Stimulated activated CD8-positive, alpha-beta memory T cell treated with anti-CD3 and anti-CD28 coated beads, Interleukin-4, amount 100 ng/mL, for 1 hour (primary cell): ENCODE results near the gene CAMTA1.

ENCODE experiments used
- DNase-seq, 2 donors: peaks; one replicate each; pipeline ENCODE4 v3.0.0-alpha.2; 2020; ENCODE audit warnings: low read depth in 2 of 2, low spot score in 1 of 2

The CAMTA1 gene

DNA sequence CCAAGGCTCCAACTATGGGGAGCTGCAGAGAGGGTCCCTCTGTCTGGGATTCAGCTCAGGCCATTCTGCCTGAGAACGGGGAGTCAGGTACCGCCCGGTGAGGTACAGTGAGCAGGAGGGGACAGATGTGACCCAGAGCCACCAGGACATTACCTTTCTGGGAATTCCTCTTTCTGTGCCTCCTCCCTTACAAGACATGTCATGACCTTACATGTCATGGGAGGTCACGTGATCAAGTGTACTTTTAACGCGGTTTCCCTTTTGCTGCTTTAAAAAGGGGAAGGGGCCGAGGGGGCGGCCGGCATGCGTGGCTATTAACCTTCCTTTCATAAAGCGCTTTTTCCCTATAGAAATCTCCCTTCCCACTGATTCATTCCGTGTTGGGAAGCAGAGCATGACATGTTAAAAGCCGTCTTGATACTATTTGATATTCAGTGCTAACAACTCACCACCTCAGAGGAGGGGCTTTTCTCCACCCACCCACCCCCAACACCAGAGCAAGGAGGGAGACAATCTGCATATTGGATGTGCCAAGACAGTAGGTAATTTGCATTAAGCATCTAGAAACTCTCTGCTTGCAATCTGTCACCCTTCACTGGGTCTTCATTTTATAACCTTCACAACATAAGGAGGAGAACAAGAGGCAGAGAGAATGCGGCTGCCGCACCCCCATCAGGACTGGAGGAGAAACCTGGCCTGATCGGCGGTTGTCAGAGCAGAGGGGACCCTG is 872.2 kb downstream of the CAMTA1 start:
- no peak for DNase-seq

GRCh38 chr1:7658099-7658498 is 872.8 kb downstream of the CAMTA1 start:
- no peak for DNase-seq

DNA sequence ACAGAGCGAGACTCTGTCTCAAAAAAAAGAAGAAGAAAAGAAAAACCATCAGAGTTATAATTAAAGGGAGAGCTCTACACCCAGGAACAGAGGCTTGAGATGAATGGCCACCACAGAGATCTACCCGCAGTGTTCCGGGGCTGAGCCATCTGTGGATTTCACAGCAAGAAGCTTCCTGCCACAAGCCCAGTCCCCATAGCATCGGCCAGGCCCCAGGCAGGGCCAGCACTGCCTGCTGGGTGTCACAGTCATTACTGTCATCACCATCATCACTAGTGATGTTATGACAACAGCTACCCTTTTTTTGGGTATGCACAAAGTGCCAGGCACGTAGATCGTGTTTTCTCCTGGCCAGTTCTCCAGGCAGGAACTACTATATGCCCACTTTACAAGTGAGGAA is 874.3 kb downstream of the CAMTA1 start:
- no peak for DNase-seq

- DNase-seq, result no peak
Observed at GRCh38 chr1:7663451-7664146, 878.3 kb downstream of the CAMTA1 start.

DNA sequence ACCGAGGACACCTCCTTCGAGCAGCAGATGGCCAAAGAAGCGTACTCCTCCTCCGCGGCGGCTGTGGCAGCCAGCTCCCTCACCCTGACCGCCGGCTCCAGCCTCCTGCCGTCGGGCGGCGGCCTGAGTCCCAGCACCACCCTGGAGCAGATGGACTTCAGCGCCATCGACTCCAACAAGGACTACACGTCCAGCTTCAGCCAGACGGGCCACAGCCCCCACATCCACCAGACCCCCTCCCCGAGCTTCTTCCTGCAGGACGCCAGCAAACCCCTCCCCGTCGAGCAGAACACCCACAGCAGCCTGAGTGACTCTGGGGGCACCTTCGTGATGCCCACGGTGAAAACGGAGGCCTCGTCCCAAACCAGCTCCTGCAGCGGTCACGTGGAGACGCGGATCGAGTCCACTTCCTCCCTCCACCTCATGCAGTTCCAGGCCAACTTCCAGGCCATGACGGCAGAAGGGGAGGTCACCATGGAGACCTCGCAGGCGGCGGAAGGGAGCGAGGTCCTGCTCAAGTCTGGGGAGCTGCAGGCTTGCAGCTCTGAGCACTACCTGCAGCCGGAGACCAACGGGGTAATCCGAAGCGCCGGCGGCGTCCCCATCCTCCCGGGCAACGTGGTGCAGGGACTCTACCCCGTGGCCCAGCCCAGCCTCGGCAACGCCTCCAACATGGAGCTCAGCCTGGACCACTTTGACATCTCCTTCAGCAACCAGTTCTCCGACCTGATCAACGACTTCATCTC is 879.1 kb downstream of the CAMTA1 start:
- no peak for DNase-seq

GRCh38 chr1:7664893-7665250 is 879.6 kb downstream of the CAMTA1 start:
- DNase-seq, result no peak

GRCh38 chr1:7666249-7666648 is 881.0 kb downstream of the CAMTA1 start:
- DNase-seq, result no peak

DNA sequence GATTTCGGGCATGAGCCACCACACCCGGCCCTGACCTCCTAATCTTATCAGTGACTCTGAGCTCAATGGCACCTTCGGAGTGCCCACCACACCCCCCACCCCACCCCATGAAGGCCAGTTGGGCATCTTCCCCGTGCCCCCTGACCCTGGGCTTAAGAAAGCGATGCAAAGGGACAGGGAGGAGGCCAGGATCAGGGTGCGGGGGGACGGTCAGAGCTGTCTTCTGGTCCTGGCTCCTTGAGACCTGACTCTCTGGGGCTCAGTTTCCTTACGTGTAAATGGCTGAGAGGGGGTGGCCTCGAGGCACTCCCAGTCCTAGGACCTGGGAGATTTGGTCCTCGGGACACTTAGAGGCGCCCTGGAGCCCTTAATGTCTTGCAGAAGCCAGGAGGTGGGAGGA is 881.9 kb downstream of the CAMTA1 start:
- DNase-seq, result no peak

DNA sequence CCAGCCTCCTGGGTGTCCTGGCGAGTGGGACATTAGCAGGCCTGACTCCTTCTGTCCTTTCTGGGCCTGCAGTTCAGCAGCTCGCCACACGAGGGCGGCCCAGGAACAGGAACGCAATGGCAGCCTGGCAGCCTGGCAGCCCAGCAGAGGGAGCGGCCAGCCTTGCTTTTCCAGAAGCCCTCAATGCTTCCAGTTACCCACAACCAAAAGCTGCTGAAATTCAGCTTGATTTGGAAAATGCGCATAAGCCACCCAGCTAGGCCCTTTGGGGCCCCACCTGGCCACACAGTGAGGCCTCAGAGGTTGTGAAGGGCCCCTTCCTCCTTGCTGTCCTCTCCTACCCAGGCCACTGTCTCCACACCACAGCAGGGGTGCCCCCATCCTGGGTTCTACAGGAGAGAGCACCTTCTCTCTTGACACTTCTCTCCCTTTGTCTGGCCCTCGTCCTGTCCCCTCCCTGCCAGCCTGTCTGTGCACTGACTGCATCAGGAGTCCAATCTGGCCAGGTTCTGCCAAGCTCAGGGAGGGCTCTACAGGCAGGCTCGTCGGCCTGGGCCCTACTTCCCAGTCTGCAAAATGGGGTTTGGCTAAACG is 882.5 kb downstream of the CAMTA1 start:
- peak; percentile 62 to 72 for DNase-seq

GRCh38 chr1:7669559-7670311 is 884.5 kb downstream of the CAMTA1 start:
- peak; percentile 23 to 27 for DNase-seq

- DNase-seq, result no peak
Observed at GRCh38 chr1:7670334-7671145, 885.3 kb downstream of the CAMTA1 start.

DNA sequence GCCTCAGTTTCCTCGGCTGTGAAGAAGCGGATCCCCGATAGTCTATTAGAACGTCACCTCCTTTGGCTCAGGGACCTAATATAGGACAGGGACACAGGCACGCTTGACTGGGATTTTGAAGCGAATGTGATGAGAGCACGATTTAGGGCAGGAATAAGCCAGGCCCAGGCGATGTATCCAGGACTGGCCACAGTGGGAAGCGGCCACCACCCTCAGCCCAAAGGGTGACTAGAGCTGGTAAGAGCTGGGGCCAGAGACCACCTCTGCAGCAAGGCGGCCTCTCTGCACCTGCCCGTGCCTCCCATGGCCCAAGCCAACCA is 885.9 kb downstream of the CAMTA1 start:
- no peak for DNase-seq

DNA sequence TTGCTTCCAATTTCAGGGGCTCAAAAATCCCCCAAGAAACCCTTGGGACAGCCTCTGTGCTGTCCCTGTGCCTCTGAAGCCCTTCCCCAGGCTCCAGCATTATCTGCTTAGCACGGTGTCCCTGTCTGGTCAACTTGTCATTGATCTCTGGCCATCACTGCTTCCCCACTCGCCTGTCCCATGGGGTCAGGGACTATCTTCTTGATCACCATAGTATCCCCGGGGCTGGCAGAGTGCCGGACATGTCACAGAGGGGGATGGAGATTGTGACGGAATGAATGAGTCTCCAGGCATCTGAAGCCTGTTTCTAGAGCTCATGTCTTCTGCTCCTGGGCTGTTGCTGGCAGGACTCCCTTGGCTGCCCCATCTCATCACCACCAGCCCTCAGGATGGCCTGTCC is 886.4 kb downstream of the CAMTA1 start:
- no peak for DNase-seq

- no peak for DNase-seq
Observed at GRCh38 chr1:7672864-7673263, 887.6 kb downstream of the CAMTA1 start.

GRCh38 chr1:7674972-7675371 is 889.7 kb downstream of the CAMTA1 start:
- no peak for DNase-seq

GRCh38 chr1:7675431-7676273 is 890.4 kb downstream of the CAMTA1 start:
- no peak for DNase-seq

DNA sequence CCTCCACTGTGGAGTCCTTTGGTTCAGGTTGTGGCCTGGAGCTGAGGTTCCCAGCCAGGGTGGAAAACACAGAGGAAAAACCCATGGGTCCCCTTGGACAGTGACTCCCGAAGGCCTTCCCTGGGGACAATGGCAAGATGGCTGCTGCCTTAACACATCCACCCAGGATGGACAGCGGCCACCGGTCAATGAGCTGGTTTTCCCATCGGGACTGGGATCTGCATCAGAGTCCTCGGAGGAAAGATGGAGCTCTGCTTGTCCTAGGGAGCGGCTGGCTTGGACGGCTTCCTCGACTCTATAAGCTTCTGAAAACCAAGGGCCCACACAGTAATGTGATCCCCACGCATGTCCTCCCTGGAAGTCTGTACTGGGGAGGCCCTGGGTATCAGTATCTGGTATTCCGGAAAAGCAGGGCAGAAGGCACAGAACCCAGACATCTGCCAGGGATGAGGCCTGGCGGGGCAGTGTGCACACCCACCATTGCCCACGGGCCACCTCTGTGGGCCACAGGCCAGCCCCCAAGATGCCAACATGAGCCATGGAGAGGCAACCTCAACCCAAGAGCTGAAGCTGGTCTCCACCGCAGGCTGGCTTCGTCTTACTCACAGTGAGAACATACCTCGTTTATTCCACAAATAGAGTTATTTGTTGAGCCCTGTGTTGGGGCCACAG is 891.2 kb downstream of the CAMTA1 start:
- DNase-seq, result no peak

- no peak for DNase-seq
Observed at GRCh38 chr1:7677111-7677510, 891.9 kb downstream of the CAMTA1 start.

GRCh38 chr1:7677815-7678214 is 892.6 kb downstream of the CAMTA1 start:
- no peak for DNase-seq
